ENCODE data around the gene MYBPC2.

DNA sequence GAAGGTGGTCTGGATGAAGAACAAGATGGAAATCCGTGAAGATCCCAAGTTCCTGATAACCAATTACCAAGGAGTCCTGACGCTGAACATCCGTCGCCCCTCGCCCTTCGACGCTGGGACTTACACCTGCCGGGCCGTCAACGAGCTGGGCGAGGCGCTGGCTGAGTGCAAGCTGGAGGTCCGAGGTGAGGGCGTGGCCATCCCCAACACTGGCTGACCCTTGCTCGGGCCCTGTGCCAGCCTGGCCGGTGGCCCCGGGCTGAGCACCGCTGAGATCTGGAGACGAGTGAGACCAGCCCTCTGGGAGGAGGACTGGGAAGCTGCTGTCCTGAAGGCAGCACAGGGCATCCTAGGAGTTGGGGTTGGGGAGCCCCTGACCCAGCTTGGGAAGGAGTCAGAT lies 31.7 kb downstream of the MYBPC2 start:
- TF ChIP-seq, protein P1, sequence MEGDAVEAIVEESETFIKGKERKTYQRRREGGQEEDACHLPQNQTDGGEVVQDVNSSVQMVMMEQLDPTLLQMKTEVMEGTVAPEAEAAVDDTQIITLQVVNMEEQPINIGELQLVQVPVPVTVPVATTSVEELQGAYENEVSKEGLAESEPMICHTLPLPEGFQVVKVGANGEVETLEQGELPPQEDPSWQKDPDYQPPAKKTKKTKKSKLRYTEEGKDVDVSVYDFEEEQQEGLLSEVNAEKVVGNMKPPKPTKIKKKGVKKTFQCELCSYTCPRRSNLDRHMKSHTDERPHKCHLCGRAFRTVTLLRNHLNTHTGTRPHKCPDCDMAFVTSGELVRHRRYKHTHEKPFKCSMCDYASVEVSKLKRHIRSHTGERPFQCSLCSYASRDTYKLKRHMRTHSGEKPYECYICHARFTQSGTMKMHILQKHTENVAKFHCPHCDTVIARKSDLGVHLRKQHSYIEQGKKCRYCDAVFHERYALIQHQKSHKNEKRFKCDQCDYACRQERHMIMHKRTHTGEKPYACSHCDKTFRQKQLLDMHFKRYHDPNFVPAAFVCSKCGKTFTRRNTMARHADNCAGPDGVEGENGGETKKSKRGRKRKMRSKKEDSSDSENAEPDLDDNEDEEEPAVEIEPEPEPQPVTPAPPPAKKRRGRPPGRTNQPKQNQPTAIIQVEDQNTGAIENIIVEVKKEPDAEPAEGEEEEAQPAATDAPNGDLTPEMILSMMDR (conservative IDR thresholded peaks at IDR 0.05; ENCODE audit: low read depth, low read length): no peak
- no peak for TF ChIP-seq EZH2 (IDR thresholded peaks at IDR 0.05; ENCODE audit: low read length, unreplicated experiment)
